ENCODE measurements around the gene CYTH1.

GRCh38 chr17:78751447-78752161 lies 30.5 kb downstream of the CYTH1 start:
- no peak for TF ChIP-seq CTCF (IDR thresholded peaks at IDR 0.05)
- no peak for TF ChIP-seq POLR2AphosphoS5 (IDR thresholded peaks at IDR 0.05; ENCODE audit: low read depth, low read length)
- TF ChIP-seq REST (IDR thresholded peaks at IDR 0.05; ENCODE audit: insufficient read depth in 1 of 2, low read depth in 2 of 2, low read length in 1 of 2), result no peak
- TF ChIP-seq SIN3A (IDR thresholded peaks at IDR 0.05; ENCODE audit: borderline replicate concordance, insufficient read depth, low read depth, low read length), result no peak
- TF ChIP-seq TCF7L2 (IDR thresholded peaks at IDR 0.05; ENCODE audit: low read depth, low read length), result no peak
